Stimulated activated CD8-positive, alpha-beta memory T cell treated with anti-CD3 and anti-CD28 coated beads, Interleukin-15, amount 100 ng/mL, for 4 hours (primary cell): ENCODE measurements around the gene TMEM167B.

Source experiments
- DNase-seq, 2 donors: peaks; one replicate each; pipeline ENCODE4 v3.0.0-alpha.2; 2020; ENCODE audit warnings: low read depth in 2 of 2

The TMEM167B gene

DNA sequence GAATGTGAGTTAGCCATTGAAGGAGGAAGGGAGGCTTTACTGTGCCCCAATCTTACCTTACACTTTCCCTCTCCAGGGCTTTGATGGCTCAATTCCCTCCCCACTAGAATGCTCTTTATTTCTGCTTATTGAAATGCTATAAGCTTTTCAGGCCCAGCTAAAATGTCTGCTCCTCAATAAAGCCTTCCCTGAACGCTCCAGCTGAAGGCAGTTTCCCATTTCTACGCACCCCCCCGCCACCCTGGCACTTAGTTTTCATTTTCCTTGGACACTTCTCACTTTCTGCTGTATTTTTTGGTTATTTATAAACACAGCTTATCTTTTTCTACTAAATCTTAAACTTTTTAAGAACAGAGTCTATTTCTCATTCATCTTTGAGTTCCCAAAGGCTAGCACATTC lies 7.1 kb upstream of the TMEM167B start:
- DNase-seq, result no peak

DNA sequence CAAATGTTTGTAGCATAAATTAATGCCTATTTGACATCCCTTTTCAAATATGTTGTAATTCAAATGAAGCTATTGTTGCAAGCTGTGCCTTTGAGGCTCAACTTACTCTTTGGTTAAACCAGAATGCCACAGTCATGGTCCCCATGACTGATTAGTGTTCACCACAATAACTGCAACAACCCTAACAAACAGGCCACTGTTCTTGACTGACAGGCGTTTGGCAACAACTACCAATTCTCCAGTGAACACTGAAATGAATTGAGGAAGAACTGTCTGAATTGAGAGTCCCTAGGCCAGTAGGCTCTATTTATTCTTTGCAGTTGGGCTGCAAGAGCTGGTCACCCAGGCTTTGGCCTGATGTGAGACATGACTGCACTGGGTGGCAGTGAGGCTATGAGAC lies 6.6 kb upstream of the TMEM167B start:
- no peak for DNase-seq

DNA sequence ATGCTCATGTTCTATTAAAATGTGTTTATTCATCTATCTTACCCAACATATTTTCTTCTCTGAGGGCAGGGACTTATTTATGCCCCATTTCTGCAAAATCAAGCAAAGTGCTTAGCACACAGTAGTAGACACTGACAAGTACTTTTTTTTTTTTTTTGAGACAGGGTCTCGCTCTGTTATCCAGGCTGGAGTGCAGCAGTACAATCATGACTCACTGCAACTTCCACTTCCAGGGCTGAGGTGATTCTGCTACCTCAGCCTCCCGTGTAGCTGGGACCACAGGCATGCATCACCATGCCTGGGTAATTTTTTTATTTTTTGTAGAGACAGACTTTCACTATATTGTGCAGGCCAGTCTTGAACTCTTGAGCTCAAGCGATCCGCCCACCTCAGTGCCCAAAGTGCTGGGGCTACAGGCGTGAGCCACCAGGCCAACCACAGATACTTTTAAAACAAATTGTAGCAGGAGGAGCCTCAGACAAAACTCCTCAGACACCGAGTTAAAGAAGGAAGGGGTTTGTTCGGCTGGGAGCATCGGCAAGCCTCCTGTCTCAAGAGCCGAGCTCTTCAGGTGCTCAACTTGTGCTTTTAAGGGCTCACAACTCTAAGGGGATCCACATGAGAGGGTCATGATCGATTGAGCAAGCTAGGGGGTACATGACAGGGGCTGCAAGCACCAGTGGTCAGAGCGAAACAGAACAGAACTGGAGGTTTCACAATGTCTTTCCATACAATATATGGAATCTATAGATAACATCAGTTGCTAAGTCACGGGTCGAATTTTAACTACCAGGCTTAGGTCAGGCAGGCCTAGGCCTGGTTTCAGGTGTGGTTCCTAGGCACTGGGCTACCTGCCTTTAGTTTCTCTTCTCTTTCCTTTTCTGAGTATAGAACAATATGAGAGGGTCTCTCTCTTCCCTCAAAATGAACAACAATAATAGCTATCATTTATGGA lies 5.7 kb upstream of the TMEM167B start:
- no peak for DNase-seq

DNA sequence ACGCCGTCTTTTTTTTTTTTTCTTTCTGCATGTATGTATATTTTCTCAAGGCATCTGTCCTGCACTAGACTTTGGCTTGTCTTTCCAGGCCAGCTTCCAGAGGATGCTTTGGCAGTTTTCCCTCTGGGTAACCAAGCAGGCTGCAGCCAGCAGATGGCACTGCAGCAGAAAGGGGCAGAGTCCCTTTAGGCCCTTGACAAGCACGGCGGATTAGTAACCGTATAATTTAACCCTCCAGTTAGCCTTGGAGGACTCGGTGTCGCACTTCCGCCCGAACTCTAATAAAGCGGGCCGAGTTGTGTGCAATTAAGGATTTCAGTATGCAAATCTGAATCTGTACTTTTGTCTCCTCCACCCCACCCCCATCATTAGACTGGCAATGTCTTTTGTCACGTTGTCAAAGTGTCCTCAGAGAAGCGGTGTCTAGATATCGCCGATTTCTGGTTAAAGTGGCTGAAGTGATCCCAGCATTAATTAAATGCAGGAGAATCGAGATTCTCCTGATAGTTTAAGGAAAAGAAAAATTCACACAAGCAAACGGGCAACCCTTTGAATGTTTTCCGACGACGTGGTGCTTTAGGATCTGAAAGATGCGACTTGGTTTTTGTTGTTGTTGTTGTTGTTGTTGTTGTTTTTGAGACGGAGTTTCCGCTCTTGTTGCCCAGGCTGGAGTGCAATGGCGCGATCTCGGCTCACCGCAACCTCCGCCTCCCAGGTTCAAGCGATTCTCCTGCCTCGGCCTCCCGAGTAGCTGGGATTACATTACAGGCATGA lies 1.1 kb upstream of the TMEM167B start:
- no peak for DNase-seq

DNA sequence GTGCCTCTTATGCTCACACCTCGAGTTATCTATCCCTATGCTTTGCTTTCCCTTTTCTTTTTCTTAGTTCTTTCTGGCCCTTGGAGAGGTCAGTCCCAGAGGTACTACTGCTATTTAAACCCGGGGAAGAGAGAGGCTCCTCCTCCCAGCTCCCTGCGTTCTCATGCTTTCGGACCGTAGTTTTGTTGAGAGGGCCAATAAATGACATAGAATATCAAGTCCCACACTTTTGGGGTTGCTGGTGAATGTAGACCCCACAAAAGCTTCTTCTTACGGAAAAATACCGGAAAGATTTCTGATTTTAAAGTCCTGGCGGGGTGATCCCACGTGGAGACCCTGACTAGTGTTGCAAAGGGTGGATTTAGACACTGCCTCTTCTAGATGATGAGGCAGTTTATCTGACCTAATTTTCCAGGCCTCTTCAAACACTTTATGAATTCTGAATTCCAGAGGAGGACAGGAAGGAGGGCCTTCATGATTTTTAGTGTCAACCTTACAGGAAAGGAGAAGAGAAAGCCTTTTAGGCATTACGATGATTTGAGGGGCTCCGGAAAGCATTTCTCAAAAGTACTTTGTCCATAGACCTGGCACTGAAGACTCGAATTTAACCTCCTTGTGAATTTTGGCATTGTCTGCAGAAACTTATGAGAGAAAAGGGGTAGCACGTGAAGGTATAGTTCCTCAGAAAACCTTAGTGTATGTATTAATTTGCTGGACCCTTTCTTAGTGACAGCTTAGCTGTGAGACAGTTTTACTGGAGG lies 694 bp downstream of the TMEM167B start:
- no peak for DNase-seq

DNA sequence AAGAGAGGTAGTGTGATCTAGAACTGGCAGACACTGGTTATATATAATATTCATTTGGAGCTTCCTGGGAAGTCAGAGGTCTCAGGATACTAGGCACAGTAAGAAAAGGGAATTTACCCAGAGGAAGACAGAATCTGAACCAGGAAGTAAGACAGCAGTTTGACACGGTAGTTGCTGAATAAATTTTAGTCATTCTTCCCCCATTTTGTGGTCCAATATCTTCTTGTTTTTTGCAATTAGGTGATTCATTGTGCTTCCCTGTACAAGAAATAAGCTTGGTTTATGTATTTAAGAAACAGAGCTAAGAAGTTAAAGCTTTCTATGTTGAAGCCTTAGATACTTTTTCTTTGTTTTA lies 1.3 kb downstream of the TMEM167B start:
- no peak for DNase-seq

DNA sequence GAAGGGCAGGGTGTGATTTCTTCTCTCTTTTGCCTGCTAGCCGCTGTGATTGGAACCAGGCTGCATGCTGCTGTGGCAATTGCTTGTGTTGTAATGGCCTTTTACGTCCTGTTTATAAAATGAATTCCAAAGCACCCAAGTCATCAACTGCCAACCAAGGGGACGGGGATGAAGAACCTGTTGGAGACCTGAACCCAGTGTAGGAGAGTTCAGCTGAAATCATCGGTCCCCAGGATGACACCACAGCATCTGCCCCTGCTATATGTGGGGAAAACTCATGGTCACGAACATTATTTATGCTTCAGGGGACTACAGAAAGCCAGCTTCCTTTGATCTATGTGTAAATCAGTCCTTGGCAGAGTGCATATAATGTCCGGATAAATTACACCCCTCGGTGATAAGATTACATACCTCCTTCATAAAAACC lies 3.8 kb downstream of the TMEM167B start:
- DNase-seq, result no peak

DNA sequence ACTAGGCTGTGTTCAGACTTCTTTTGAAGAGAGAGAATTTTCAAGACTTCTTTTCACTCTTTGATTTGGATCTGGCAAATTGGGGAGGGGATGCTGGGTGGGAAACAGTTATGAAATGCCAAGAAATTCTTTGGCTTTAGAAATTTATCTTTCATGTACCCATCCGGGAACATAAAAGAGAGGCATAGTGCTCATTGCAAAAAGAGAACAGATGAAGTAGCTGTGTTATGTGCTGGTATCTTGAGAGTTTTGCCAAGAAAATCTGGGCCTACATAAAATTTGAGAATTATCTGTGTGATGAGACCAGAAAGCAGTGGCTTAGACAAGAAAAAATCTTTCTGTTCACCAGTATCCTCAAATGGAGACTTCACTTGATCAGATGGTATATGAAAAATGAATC lies 4.3 kb downstream of the TMEM167B start:
- DNase-seq, result no peak

DNA sequence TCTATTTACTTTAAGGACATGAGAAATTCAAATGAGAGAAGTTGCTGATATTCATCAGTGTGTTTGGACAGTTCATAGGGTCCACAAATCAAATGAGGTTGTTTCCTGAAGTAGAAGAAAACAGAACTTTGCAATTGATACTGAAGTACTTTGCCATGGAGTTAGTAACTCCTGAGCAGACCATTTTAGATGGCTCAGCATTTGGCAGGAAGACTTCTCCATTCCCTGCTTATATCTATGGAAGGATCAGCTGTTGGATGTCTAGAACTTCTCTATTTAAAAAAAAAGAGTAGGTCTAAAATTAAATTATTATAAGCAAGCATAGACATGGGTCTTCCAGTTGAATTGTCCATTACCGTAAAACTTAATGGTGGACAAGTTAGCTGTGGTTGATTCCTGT lies 5.1 kb downstream of the TMEM167B start:
- DNase-seq, result no peak

DNA sequence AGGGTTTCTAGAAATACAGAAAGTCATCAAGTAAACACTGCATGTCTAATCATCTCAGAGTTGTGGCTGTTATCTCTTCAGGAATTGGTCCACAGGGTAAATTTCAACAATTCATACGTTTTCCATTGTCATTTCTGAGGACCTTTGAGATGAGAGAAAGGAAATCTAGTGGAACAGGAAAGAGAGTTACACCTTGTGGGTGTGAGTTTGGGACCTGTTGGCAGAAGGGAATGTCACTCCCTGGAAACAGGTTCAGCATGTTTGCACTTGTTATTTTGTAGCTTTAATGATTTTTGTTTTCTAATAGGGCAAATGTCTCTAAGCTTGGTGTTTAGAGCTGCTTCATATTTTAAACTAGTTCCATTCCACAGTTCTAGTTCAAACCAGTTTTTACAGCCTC lies 5.6 kb downstream of the TMEM167B start:
- DNase-seq, result no peak

DNA sequence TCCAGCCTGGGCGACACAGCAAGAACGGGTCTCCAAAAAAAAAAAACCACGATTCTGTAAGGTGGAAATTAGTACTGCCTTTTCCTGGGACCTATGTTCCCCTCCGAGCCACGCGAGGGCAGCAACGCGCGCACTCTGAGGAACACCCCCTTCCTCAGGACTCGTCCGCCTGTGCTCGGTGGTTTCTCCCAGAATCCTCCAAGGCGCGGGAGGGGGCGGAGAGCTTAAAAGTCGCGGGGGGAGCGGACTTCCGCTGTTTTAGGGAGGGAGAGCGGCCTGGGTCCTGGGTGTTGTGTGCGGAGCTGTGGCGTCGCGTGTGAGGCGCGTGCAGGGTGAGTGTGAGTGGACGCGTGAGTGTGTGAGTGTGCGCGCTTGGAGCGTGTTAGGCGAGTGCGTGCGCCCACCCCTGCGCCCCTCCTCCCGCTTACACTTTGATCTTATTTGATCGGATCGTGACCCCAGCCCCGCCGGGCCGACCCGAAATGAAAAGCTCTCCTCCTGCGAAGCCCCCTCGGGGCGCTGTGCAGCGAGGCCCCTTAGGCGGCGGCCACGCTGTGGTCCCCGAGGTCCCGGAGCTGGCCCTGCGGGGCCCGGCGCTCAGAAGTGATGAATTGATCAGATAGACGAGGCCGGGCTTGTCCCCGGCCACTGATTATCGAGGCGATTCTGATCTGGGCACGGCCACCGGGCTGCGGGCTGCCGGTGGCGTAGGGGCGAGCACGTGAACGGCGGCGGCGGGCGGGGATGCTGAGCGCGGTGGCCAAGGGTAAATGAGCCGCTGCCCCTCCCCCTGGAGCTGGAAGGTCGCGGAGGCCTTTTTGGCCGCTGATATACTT lies 9.6 kb downstream of the TMEM167B start:
- peak; percentile 95 to 96 for DNase-seq

DNA sequence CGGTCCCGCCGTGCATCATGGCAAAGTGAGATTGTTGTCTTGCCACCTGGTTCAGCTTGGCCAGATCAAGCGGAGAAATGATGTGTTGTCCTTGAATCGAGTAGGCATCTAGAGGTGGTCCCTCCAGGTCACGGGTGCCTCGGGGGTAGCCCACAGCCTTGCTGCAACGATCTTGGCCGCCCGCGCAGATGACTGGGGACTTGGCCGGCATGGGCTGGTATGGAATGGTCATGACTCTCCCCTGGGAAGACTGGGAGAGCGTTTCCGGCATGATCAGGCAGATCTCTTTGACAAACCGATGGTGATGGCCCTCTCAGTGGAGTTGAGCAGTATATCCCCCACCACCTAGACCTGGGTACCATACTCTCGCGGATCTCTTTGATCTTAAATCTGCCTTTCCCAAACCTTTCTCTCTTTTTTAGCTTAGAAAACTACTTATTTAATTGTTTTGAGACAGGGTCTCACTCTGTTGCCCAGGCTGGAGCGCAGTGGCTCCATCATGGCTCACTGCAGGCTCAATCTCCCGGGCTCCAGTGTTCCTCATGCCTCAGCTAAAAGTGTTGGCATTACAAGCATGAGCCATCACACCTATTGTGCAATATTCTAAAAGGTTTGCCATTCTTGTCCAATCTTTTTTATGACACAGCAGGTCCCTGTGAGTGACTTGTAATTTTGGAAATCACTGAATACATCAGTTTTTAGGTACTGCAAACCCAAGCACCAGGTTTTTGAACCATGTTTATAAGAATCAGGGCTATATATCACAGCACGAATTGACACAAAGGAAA lies 14.0 kb downstream of the TMEM167B start:
- no peak for DNase-seq

DNA sequence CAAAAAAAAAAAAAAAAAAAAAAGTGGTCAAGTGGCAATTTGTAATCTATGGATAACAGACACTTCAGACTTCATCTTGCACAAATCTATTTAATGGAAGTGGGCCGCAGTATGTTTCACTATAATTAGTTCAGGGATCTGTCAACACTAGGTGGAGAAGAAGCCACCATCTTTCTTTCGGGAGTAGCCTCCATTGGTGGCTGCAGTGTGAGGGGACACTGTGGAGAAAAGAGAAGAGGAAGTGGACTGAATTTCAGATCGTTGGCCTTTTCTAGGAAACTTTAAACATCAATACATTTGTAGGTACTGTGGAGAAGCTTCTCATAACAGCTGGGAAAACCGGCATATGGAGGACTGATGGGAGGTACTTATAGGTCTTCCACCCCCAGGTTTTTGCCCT lies 15.3 kb downstream of the TMEM167B start:
- DNase-seq, result no peak

DNA sequence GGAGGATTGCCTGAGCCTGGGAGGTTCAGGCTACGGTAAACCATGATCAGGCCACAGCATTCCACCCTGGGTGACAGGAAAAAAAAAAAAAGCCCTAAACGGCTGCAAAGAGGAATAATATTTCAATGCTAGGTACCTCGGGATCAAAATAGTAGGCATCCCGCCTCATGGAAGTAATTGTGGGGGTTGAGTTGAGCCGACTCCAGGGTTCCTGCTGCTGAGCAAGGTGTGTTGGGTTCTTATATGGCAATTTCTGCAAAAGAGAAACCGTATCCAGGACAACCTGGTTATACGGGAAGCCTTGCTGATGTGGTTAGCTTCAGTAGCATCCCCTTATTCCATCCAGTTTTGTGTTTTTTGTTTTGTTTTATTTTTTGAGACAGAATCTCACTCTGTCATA lies 17.2 kb downstream of the TMEM167B start:
- DNase-seq, result no peak

DNA sequence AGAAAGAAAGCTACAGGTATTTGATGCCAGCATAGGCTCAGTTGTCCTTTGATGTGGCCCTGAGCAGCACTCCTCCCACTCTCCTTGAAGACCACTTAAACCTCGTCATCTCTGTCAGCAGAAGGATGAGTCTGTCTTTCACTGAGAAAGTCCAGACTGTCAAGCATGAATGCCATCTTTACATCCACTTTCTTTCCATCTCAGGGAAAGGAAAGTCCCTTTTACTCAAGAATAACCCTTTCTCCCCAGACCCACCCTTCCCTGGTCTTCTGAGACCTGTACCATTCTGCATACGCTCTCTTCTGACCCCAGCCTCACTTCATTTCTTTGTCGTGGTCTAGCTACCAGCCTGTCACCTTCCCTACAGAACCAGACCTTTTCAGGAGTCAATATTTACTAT lies 19.3 kb downstream of the TMEM167B start:
- DNase-seq, result no peak

DNA sequence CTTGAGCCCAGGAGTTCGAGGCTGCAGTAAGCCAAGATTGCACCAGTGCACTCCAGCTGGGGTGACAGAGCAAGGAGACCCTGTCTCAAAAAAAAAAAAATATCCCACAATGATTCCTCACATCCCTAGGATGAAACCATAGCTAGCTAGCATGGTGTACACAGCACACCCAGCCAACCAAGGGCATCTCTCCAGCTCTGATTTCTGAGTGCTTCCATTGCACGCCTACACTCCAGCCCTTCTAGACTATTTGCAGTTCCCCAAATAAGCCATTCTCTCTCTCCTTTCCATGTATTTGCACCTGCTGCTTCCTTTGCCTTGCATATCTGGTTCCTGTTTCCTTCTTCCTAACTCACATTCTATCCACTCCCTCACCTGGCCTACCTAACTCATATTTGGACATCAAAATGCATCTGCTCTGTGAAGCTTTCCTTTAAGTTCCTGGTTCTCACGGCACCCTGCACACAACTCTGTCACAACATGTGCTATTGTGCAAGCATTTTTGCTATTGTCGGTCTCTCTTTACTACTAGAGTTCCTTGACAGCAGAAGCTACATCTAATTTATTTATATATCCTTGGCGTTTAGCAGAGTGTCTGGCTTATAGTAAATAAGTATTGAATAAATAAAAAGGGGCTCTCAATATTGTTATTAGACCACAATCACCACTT lies 21.0 kb downstream of the TMEM167B start:
- DNase-seq, result no peak

DNA sequence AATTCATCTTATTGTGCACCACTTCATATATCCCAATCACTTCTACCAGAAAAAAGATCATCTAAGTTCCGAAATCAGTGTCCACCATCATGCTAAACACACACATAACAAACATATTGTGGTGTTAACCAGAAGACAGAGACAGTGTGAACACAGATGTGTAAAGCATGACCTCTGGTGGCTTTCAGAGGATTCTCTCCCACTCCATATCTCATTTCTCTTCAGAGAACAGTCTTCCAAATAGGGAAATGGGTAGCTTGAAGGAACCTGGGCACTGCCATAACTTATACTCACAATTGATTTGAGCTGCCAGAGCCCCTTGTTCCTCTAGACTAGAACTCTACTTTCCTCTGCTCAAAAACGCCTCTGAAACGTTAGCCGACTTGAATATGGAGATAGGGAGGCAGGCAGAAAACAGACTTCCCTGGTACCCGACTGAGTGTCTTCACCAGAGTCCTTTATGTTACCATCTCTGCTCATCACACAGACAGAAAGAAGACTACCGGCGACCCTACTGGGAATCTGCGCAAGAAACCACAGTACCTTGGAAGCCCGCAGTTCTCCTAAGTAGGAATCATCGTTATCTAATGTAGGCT lies 21.6 kb downstream of the TMEM167B start:
- DNase-seq, result no peak

DNA sequence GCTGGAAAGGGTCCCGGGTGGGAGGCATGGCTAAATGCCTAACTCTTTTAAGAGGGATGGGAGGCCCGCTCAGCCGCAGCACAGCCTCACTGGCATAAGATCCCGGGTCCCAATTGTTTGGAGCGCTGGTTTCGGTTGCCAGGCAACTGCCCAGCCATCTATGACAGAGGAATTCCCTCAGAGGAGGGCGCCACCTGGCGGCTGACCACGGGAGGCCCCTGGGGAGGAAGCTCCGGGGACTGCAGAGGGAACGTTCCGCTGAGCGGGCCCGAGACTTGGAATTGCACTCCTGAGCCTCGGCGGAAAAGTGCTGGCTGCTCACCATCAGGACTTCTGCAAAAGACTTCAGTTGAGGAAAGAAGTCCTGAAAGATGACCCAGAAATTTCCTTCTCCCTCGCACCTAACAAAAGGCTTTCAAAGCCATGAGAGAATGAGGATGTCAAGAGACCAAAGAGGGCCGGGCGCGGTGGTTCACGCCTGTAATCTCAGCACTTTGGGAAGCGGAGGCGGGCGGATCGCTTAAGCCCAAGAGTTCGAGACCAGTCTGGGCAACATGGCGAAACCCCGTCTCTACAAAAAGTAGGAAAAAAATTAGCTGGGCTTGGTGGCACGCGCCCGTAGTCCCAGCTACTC lies 22.2 kb downstream of the TMEM167B start:
- peak; percentile 71 to 79 for DNase-seq
